HG02642 (cell line): ENCODE data around the gene TCIRG1.
"Not testable (repeated sequence)": the region's sequence is repeated elsewhere in the genome, so short reads cannot be mapped to it uniquely, and the experiment has no call there.

Experiments
- ATAC-seq: cut with Tn5 transposase; IDR thresholded peaks from one replicate; pipeline ENCODE4 v1.9.1; 2021; ENCODE audit warnings: mild to moderate bottlenecking; ENCODE audit not compliant: unreplicated experiment, poor library complexity

The TCIRG1 gene, protein sequence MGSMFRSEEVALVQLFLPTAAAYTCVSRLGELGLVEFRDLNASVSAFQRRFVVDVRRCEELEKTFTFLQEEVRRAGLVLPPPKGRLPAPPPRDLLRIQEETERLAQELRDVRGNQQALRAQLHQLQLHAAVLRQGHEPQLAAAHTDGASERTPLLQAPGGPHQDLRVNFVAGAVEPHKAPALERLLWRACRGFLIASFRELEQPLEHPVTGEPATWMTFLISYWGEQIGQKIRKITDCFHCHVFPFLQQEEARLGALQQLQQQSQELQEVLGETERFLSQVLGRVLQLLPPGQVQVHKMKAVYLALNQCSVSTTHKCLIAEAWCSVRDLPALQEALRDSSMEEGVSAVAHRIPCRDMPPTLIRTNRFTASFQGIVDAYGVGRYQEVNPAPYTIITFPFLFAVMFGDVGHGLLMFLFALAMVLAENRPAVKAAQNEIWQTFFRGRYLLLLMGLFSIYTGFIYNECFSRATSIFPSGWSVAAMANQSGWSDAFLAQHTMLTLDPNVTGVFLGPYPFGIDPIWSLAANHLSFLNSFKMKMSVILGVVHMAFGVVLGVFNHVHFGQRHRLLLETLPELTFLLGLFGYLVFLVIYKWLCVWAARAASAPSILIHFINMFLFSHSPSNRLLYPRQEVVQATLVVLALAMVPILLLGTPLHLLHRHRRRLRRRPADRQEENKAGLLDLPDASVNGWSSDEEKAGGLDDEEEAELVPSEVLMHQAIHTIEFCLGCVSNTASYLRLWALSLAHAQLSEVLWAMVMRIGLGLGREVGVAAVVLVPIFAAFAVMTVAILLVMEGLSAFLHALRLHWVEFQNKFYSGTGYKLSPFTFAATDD

DNA sequence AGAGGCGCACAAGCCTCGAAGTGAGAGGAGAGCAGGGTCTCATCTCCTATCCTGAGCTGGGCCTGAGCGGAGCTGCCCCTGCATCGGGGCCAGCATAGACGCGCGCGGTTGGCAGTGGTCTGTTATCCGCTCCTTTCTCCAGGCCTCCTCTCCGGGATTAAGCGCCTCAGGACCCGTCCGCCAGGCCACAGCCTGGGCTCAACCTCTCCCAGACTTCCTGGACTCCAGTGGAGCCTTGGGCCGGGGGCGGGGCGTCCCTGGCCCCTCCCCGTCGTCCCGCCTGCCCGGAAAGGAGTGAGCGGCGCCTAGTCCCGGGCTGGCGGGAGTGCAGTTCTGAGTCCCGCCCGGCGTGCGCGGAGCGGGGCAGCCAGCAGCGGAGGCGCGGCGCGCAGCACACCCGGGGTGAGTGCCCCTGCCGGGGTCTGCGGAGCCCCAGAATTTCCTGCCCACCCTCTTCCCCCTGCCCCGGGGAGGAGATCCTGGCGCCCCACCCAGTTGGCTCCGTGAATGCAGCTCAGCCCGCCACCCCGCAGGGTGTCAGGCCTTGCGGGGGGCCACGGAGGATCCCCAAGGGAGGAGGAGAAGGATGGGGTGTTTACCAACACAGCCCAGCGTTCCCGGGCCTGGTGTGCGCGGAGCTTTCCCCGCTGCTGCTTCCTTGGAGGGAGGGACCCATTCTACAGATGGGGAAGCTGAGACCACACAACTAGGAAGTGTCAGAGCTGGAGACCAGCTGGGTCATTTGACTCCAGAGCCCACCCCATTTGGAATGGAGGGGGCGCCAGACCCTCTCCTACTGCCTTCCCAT is at the start of gene TCIRG1:
TSS of gene TCIRG1 (plus strand) at position 308 of the 808 bp plus-strand sequence. CDS start 2,247 bp downstream, outside the sequence.
- ATAC-seq = peak; percentile 52

DNA sequence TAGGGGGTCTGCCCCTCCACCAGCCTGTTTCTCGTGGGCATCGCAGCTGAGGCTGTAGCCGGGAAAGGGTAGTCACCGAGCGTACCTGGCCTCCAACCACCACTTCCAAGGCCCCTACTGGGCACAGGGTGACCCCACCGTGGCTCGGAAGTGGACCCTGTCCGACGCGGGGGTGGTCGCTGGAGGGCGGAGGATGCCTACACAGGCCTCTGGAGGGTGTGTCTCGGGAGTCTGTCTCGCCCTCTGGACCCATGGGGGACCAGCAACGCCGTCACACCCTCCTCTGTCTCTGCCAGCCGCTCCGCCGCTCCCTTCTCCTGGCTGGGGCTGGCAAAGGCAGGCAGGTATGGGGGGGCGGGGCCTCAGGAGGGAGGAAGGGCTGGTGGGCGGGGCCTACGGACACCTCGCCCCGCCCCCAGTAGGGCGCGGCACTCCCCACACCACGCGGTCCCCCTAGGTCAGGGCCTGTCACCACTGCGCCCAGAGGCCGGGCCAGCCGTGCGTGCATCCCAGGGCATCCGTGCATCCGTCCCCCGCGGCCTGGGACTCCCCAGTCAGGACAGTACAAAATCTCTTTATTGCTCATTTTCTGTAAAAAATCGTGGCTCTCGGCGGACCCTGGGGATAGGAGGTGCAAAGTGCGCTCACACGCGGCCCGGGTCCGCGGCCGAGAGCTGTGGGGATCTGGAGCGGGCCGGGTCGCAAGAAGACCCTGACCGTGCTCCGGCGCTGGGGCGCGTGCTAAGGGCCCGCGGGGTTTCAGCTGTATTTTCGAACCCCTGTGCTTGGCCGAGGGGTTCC is 48.1 kb upstream of the TCIRG1 start:
- not testable (repeated sequence) for ATAC-seq

DNA sequence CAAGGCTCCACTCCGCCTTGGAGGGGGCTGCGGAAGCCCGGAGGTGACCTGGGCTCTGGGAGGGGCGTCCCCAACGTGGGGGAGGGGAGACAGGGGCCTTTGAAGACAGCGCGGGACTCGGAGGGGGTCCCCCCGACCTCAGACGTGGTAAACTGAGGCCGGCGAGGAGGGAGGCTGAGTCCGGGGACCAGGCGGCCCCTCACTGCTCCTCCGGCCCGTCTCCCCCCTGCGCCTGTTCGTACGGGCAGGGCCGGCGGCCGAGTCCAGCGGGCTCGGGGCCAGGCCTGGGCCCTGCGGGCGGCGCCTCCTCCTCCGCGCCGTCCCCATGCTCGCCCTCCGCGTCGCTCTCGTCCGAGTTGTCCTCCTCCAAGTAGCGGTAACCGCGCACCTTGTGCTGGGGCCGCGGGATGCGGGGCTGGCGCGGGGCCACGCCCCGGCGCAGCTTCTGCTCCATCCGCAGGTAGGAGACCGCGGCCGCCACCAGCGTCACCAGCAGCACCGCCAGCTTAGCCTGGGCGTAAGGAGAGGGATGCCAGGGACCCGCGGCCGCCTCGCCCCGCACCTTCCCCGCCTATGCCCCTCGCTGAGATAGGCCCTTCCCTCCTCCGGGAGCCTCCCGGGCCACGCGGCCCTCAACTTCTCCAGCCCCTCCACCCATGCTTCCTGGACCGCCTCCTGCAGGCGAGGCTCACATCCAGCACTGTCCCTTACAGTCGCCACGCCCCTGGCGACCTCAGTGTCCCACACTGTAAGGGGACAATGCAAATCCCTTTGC is 47.3 kb upstream of the TCIRG1 start:
- not testable (repeated sequence) for ATAC-seq

DNA sequence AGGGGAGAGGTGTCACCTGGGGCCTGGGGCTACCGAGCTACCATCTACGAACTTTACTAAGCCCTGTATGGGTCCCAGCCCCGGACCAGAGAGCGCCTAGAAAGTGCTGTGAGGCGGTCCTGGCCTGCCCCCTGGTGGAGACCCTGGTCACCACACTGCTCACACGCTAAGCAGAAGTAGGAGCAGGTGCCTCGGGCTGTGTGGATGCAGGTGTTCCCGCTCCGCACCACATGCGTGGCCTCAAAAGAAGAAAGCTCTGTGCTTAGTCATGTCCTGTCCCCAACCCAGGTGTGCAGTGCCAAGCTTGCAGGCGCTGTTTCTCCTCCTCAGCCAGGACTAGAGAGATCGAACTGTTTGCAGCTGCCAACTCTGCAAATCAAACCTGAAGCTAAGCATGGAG is 45.0 kb upstream of the TCIRG1 start:
- not testable (repeated sequence) for ATAC-seq

DNA sequence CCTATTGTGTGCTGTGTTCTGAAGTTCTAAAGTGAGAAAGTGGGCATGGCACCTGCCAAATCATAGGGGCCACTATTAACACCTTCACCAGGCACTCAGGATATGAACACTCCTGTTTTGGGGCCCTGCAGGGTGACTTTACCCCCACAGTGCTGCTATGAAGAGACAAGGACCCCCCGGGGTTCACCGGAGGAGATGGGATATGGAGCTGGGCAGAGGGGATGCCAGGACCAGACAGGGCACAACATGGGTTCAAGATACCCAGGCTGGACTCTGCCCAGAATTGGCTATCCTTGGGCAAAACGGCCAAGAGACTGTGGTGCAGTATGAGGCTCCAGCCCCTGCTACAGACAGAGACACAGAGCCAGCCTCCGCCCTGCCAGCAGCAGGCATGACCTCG is 44.4 kb upstream of the TCIRG1 start:
- ATAC-seq = not testable (repeated sequence)

DNA sequence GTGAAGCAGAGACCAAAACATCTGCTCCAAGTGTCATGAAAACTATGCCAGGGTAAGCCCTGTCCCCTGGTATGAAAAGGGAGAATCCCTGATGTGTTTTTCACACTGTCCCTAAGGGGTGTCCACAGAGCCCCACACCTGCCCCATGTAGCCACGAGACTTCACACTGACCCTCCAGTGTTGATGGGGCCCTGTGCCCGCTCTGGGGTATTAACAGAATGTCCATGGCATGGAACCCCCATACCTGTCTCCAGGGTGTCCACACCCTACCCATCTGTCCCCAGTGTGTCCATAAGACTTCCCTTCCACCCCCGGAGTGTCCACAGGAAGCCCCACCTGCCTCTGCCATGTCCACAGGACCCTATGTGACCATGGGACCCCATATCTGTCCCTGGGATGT is 43.7 kb upstream of the TCIRG1 start:
- ATAC-seq = not testable (repeated sequence)

DNA sequence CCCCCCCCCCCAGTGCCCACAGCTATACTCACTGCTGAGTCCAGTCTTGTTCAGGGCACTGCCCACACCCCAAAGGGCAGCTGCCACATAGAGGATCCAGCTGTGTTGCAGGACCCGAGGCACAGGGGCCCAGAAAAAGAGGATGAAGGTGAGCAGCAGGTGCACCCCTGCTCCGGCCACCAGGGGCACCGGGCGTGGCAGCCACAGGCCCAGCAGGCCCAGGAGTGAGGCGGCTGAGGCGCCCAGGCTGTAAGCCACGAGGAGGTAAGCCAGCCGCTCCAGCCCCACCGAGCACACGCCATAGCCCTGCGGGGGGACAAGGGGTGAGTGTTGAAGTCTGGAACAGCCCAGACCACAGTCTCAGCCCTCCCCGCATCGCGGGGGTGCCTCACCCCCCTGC is 43.2 kb upstream of the TCIRG1 start:
- ATAC-seq = not testable (repeated sequence)

DNA sequence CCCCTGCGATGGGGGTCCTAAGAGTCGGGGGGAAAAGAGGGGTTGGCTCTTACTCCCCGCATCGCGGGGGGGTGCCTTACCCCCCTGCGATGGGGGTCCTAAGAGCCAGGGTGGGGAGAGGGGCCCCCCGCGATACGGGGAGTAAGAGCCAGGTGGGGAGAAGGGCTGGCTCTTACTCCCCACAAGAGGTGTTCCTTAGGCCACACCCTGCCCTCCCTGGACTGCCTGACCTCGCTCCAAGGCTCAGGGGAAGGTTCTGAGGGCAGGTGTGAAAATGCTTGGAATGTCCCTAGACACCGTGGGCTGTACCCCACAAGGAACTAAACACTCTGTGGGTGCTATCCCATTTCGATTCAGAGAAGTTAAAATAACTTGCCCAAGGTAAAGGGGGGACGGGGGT is 42.8 kb upstream of the TCIRG1 start:
- no peak for ATAC-seq

DNA sequence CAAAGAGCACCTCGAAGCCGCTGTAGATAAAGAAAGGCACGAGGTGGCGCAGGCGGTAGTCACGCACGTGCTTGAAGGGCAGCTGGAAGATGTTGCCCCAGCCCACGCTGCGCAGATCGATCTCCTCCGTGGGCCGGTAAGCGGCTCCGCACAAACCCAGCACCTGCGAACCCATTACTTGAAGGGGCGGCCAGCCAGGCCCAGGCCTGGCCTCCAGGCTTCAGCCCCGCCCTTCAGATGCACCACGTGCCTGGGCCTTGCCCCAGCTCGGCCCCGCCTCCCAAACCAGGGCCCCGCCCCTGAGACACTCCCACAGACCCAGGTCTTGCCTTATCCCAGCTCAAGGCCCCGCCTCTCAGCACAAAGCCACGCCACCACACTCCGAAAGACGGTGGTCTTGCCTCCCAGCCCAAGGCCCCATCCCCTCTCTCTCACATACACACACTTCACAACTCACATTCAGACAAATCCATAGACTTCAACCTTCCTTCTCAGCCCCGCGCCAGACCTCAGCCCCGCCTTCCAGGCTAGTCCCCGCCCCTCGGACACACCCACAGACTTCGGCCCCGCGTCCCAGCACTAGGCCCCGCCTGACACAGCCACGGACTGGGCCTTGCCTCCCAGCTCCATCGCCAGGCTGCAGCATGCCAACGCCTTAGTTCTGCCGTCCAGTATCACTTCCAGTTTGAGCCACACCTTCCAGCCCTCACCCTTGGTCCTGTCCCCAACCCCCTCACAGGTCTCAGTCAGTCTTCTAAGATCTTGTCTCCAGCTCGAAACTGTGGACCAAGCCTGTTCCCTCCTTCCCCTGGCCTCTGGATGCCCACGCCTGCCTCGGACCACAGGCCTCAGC is 42.0 kb upstream of the TCIRG1 start:
- ATAC-seq = no peak

DNA sequence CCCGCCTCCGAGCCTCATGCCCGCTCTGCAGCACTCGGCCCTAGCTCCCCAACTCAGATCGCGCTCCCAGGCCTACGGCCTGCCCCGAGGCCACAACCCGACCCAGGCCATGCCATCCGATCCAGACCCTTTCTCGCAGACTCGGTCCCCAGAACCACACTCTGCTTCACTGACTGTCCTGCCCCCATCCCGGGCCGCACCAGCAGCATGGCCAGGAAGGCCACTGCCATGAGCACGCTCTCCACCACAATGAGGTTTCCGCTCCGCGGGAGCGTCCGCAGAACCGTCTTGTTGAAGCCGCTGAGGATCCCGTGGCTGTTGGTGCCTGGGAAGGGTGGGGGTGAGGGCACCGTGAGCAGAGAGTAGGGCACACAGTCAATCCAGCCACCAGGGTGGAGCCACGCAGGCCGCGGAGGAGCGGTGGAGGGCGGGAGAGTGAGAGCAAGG is 41.3 kb upstream of the TCIRG1 start:
- no peak for ATAC-seq

DNA sequence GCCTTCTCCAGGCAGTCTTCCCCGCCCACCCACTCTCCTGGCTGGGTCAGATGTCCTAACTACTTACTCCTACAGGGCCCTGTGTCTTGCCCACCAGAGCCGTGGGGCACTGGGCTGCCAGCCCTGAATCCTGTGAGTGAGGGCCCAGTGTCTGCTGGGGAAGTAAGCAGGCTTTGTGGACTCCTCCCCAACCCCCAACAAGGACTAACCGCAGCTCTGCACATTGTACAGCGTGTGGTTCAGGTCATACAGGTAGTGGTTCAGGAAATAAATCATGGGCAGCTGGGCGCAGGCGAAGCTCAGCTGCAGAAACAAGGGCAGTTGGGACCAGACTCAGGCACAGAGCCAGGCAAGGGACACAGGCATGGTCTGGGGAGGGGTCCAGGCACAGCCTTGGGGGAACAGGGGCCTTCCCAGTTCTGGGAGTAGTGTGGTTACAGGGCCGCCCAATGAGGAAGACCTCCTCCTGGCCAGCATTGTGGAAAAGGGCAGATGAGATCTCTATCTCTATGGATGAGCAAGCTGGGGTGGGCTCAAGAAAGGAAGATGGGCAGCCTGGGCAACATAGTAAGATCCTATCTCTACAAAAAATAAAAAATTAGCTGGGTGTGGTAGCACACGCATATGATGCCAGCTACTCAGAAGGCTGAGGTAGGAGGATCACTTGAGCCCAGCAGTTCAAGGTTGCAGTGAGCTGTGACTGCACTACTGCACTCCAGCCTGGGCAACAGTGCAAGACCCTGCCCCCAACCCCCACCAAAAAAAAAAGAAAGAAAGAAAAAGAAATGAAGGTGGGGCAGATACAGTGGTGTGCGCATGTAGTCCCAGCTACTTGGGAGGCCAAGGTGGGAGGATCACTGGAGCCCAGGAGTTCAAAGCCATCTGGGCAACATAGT is 40.4 kb upstream of the TCIRG1 start:
- ATAC-seq = no peak

DNA sequence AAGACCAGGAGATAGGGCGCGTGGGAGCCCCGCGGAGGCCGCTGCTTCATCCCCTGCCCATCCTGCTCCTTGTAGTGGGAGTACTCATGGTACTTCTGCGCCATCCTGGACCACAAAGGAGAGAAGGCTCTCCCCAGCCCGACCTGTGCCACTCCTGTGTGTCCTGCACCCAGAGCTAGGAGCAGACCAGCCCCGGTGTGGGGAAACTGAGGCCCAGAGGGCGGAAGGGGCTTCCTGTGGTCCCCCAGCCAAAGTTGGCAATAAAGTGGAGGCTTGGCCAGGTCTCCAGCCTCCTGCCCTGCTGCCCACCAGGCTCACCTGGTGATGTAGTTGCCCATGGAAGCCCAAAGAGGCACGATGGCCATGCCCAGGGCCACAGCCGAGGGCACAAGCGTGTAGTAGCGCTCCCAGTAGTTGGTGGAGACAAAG is 39.6 kb upstream of the TCIRG1 start:
- no peak for ATAC-seq

DNA sequence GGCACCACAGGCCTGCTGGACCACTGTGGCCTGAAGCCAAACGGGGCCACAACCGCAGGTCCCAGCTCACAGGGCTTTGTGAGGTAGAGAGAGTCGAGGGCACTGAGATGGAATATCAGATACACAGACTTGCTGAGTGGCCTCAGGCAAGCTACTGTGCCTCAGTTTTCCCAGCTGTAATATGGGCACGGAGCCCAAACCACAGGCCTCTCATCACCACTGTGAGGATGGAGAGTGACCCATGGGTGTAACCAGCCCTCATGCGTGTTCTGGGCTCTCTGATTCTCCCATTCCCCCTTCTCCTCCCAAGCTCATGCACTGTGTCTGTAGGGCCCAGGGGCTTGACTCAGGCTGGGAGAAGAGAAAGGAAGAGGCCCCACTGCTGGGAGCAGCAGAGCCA is 39.1 kb upstream of the TCIRG1 start:
- ATAC-seq = no peak

DNA sequence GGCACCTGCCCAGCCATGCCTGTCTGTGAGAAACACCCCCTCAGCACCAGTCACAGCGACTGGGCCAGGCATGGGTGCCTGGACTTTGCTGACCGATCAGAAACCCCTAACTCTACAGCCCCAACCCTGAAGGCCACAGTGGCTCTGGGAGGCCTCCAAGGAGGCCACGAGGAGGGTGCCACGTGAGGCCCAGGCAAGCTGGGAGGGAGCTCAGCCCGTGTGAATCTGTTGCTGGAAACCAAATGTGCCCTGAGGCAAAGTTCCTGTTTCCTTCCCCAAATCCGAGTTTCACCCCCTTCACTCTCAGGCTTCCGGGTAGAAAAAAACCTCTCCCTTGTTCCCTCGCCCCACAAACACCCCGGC is 36.3 kb upstream of the TCIRG1 start:
- ATAC-seq = peak; percentile 12

DNA sequence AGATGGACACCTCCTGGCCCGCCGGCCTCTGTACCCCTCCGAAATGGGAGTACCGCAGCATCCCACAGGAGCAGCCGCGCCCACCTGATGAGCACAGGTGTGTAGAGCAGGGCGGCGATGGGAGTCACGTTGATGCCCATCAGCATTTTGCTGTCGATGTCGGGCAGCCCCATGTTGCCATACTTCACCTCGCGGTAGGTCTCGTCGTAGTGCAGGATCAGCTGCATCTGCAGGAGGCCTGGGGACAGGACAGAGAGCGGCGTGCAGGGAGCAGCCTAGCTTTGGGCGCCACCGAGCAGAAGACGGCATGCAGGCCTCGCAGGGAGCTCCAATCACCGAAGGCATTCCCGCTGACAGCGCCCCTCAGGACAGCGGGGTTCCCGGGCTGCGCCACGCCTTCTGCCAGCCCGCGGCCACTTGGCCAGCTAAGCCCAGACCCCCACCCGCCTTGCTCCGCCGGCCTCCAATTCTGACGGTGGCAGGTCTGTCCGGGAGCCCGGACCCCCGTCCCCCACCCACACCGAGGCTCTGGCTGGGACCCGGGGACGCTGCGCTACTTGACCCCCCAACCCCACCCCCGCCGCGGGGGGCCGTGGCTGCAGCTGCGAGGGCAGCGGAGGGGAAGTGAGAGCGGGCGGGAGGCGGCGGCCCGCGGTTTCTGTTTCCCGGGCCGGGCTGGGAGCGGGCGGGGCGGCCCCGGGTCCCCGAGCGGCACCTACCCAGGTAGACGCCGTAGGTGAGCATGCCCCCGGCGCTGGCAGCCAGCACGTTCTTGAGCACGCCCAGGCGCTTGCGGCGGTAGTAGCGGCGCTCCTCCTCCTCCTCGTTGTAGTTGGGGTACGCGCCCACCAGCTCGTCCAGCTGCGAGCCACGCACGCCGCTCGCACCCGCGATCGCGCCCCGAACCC is 35.6 kb upstream of the TCIRG1 start:
- peak; percentile 41 for ATAC-seq
